ENCODE results near the gene SLC6A18. TPM values are rescaled to one million over a fixed set of nuclear protein-coding genes. Genes with fewer than 3 reads are reported as not detected.

SLC6A18 gene
- total and polyA plus RNA-seq, 10 of the 15 experiments (the other 5 are each of a cell fraction or from before 2014, with no cell fraction given) = not detected

DNA sequence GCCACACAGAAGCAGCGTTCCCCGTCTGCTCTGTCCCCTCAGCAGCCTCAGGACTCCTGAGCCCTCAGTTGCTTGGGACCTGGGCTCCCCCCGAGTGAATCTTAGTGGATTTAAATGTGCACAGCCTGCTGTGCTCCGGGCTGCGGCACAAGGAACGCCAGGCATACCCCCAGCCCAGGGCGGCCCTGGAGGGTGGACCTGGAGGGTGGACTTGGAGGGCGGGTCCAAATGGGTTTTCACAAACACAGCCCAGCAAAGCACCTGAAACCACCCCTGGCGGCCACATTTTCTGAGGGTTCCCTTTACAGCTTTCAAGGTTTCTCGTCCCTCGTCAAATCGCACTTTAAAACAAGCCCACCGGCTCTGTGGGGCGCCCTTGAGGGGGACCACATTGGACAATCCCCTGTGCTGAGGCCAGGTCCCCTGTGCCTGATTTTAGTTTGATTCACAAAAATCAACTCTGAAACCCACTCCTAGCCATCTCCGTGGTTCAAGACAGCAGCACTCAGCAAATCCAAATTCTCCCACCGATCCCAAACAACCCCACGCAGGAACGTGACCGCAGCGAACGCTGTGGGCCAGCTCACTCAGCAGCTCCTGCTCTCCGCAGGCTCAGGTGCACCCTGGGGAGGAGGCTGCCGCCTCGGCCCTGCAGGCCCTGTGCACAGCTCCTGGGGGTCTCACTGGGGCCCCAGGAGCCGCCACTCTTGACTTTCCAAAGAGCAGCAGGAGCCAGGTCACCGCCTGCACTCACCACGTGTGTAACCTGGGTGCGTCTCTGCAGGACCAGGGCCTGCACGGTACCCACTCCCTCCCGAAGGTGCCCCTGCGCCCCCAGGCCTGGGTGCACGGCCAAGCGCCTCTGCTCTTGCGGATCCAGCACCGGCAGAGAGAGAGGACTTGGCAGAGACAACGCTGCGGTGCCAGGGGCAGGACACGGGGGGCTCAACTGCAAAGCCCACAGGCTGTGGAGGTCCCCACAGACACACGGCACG is 40.6 kb downstream of the SLC6A18 start:
- SMC1A ChIA-PET (ENCODE audit: uncharacterized antibody, unreplicated experiment) = no interaction called here
- no peak overlapping the region for H3K9ac ChIP-seq (ENCODE audit: control insufficient read depth, insufficient read depth, low read length)
- DNase-seq (ENCODE audit: low read depth, low spot score) (no peak), FAIRE-seq (no peak), ATAC-seq (no peak)
- RAD21 ChIA-PET (ENCODE audit: unreplicated experiment) = no interaction called here
- H3K36me3 ChIP-seq (ENCODE audit: control insufficient read depth in 2 of 2, insufficient read depth in 2 of 2, low read length in 1 of 2) = peaks cover 0 to 5% of the 10 kb centered on the region in 2 experiments; a peak in 2 of 4 replicates
- H3K27ac ChIP-seq (ENCODE audit: control insufficient read depth, insufficient read depth) = no peak overlapping the region
- H3K79me2 ChIP-seq (ENCODE audit: control insufficient read depth, insufficient read depth, low read length) = no peaks in the 10 kb centered on the region
- H3K4me1 ChIP-seq (ENCODE audit: control insufficient read depth, insufficient read depth, low read length) = peaks cover 3% of the 10 kb centered on the region; the same call in 1 of the 2 replicates
- H3K4me2 ChIP-seq (ENCODE audit: control insufficient read depth, insufficient read depth) = no peak overlapping the region
- CTCF ChIA-PET = no interaction called here
- no peak overlapping the region for H2AFZ ChIP-seq (ENCODE audit: control insufficient read depth, low read depth, low read length)
- no TSS peak for BruUV-seq (replicated peaks)
- POLR2A ChIA-PET = no interaction called here
- intact Hi-C loops (cut with micrococcal nuclease; ENCODE audit: unreplicated experiment) = no loop called here
- H3K27me3 ChIP-seq (replicated peaks in 1 of 2; ENCODE audit: control insufficient read depth in 2 of 2, insufficient read depth in 2 of 2, low read length in 1 of 2) = no peaks in the 10 kb centered on the region
- 59% methylated on average over 35 of the region's 40 CpGs for WGBS (ENCODE audit: insufficient coverage, insufficient replicate concordance, low lambda C conversion rate, missing lambda C conversion rate)
- no peak overlapping the region for H3K4me3 ChIP-seq
- in situ Hi-C loops (cut with MboI) = no loop called here
- no peaks in the 10 kb centered on the region; the same call in 1 of the 2 replicates for H4K20me1 ChIP-seq (ENCODE audit: control insufficient read depth, insufficient read depth)
- H3K9me3 ChIP-seq (replicated peaks; ENCODE audit: control insufficient read depth, insufficient read depth, low read length) = no peaks in the 10 kb centered on the region
- TF ChIP-seq YBX1 (IDR thresholded peaks at IDR 0.05) = no peak

DNA sequence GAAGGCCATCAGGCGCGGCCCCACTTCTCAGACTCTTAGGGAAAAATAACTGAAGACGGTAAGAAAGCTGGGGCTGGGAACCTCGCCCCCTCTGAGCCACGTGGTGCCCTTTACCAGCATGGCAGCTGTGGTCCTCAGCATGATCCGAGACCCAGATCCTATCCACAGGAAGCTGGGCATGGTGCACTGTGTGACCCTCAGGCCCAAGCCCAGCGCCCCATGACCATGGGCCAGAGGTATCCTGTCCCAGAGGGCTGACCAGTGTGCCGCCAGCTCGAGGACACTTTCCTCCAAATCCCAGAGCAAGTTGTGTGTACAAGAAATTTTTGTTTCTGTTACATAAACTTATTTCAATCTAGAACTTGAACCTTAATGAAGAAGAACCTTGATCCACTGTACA is 41.6 kb downstream of the SLC6A18 start:
- ChIA-PET SMC1A (ENCODE audit: uncharacterized antibody, unreplicated experiment) (no interaction called here), POLR2A (no interaction called here), RAD21 (ENCODE audit: unreplicated experiment) (no interaction called here), CTCF (no interaction called here)
- H3K4me3 ChIP-seq = no peak overlapping the region
- H3K4me2 ChIP-seq (ENCODE audit: control insufficient read depth, insufficient read depth) = no peak overlapping the region
- H3K9me3 ChIP-seq (replicated peaks; ENCODE audit: control insufficient read depth, insufficient read depth, low read length) = no peaks in the 10 kb centered on the region; the same call in 2 of the 3 replicates
- intact Hi-C loops (cut with micrococcal nuclease; ENCODE audit: unreplicated experiment) = no loop called here
- 52% methylated on average over 9 of the region's 9 CpGs for WGBS (ENCODE audit: insufficient coverage, insufficient replicate concordance, low lambda C conversion rate, missing lambda C conversion rate)
- H3K27ac ChIP-seq (ENCODE audit: control insufficient read depth, insufficient read depth) = no peak overlapping the region
- BruUV-seq (replicated peaks) = no TSS peak
- FAIRE-seq (no peak), ATAC-seq (no peak), DNase-seq (ENCODE audit: low read depth, low spot score) (no peak)
- H3K27me3 ChIP-seq (replicated peaks in 1 of 2; ENCODE audit: control insufficient read depth in 2 of 2, insufficient read depth in 2 of 2, low read length in 1 of 2) = no peaks in the 10 kb centered on the region
- in situ Hi-C loops (cut with MboI) = no loop called here
- H3K4me1 ChIP-seq (ENCODE audit: control insufficient read depth, insufficient read depth, low read length) = peaks cover 3% of the 10 kb centered on the region; the same call in 1 of the 2 replicates
- no peak overlapping the region for H3K9ac ChIP-seq (ENCODE audit: control insufficient read depth, insufficient read depth, low read length)
- H4K20me1 ChIP-seq (ENCODE audit: control insufficient read depth, insufficient read depth) = no peaks in the 10 kb centered on the region; the same call in 1 of the 2 replicates
- H2AFZ ChIP-seq (ENCODE audit: control insufficient read depth, low read depth, low read length) = no peak overlapping the region
- H3K36me3 ChIP-seq (ENCODE audit: control insufficient read depth in 2 of 2, insufficient read depth in 2 of 2, low read length in 1 of 2) = peaks cover 0 to 8% of the 10 kb centered on the region in 2 experiments; a peak in 2 of 4 replicates
- H3K79me2 ChIP-seq (ENCODE audit: control insufficient read depth, insufficient read depth, low read length) = no peaks in the 10 kb centered on the region
- TF ChIP-seq, protein P1, sequence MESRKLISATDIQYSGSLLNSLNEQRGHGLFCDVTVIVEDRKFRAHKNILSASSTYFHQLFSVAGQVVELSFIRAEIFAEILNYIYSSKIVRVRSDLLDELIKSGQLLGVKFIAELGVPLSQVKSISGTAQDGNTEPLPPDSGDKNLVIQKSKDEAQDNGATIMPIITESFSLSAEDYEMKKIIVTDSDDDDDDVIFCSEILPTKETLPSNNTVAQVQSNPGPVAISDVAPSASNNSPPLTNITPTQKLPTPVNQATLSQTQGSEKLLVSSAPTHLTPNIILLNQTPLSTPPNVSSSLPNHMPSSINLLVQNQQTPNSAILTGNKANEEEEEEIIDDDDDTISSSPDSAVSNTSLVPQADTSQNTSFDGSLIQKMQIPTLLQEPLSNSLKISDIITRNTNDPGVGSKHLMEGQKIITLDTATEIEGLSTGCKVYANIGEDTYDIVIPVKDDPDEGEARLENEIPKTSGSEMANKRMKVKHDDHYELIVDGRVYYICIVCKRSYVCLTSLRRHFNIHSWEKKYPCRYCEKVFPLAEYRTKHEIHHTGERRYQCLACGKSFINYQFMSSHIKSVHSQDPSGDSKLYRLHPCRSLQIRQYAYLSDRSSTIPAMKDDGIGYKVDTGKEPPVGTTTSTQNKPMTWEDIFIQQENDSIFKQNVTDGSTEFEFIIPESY (IDR thresholded peaks at IDR 0.05) = no peak
- TF ChIP-seq PAX5 (IDR thresholded peaks at IDR 0.05; ENCODE audit: borderline replicate concordance, low read depth, low read length) = no peak
- TF ChIP-seq PAX8 (IDR thresholded peaks at IDR 0.05) = no peak
- no peak for TF ChIP-seq BRCA1 (IDR thresholded peaks at IDR 0.05; ENCODE audit: low read depth, low read length)
- TF ChIP-seq CREM (IDR thresholded peaks at IDR 0.05; ENCODE audit: low read depth) = no peak
- TF ChIP-seq ZNF207 (IDR thresholded peaks at IDR 0.05; ENCODE audit: borderline replicate concordance) = no peak
- TF ChIP-seq, protein P2, sequence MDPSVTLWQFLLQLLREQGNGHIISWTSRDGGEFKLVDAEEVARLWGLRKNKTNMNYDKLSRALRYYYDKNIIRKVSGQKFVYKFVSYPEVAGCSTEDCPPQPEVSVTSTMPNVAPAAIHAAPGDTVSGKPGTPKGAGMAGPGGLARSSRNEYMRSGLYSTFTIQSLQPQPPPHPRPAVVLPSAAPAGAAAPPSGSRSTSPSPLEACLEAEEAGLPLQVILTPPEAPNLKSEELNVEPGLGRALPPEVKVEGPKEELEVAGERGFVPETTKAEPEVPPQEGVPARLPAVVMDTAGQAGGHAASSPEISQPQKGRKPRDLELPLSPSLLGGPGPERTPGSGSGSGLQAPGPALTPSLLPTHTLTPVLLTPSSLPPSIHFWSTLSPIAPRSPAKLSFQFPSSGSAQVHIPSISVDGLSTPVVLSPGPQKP (IDR thresholded peaks at IDR 0.05; ENCODE audit: low read depth, low read length) = no peak
- no peak for TF ChIP-seq ESRRA (IDR thresholded peaks at IDR 0.05; ENCODE audit: low read length)
- no peak for TF ChIP-seq NFYB (IDR thresholded peaks at IDR 0.05; ENCODE audit: insufficient read depth, low read depth, low read length)
- TF ChIP-seq, protein P3, sequence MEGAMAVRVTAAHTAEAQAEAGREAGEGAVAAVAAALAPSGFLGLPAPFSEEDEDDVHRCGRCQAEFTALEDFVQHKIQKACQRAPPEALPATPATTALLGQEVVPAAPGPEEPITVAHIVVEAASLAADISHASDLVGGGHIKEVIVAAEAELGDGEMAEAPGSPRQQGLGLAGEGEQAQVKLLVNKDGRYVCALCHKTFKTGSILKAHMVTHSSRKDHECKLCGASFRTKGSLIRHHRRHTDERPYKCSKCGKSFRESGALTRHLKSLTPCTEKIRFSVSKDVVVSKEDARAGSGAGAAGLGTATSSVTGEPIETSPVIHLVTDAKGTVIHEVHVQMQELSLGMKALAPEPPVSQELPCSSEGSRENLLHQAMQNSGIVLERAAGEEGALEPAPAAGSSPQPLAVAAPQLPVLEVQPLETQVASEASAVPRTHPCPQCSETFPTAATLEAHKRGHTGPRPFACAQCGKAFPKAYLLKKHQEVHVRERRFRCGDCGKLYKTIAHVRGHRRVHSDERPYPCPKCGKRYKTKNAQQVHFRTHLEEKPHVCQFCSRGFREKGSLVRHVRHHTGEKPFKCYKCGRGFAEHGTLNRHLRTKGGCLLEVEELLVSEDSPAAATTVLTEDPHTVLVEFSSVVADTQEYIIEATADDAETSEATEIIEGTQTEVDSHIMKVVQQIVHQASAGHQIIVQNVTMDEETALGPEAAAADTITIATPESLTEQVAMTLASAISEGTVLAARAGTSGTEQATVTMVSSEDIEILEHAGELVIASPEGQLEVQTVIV (IDR thresholded peaks at IDR 0.05; ENCODE audit: borderline replicate concordance, partially characterized antibody) = no peak
